ENCODE results near the gene GRP. TPM values are rescaled to one million over a fixed set of nuclear protein-coding genes. Genes with fewer than 3 reads are reported as not detected.
A peak's percentile ranks its signal among the peaks of the same experiment; 100 is the strongest.

GRP gene
- total RNA-seq, 1 experiment from 2014 or later, result not detected

GRCh38 chr18:59268721-59269562, 49.0 kb downstream of the GRP start:
- Histone ChIP-seq H3K27ac (ENCODE audit: low read depth, low read length) (no peak overlapping the region; the same call in 1 of the 2 replicates), H2AFZ (ENCODE audit: low read depth, low read length, poor library complexity, severe bottlenecking) (peak overlapping the region; percentile 88), H4K20me1 (ENCODE audit: insufficient read depth) (no peaks in the 10 kb centered on the region), H3K79me2 (ENCODE audit: insufficient read depth, low read length) (no peaks in the 10 kb centered on the region), H3K9ac (ENCODE audit: low read length) (no peak overlapping the region), H3K4me2 (ENCODE audit: low read length) (peak overlapping the region; percentile 80), H3K4me1 (ENCODE audit: control insufficient read depth in 1 of 2, insufficient read depth in 2 of 2, low read length in 2 of 2) (peaks cover 0 to 7% of the 10 kb centered on the region in 2 experiments; a peak in 2 of 4 replicates), H3K36me3 (ENCODE audit: control insufficient read depth in 1 of 2, insufficient read depth in 2 of 2, low read length in 2 of 2) (no peaks in the 10 kb centered on the region), H3K4me3 (replicated peaks in 1 of 2; ENCODE audit: low read depth in 1 of 2, low read length in 2 of 2) (peak overlapping the region; percentile 40 to 51), H3K27me3 (ENCODE audit: insufficient read depth, low read length) (peaks cover 5% of the 10 kb centered on the region; the same call in 1 of the 2 replicates), H3K9me3 (ENCODE audit: control insufficient read depth in 1 of 2, insufficient read depth in 1 of 2, low read depth in 1 of 2, low read length in 2 of 2) (no peaks in the 10 kb centered on the region), H3K9me2 (ENCODE audit: insufficient read depth) (no peaks in the 10 kb centered on the region)
- intact Hi-C loops (cut with micrococcal nuclease), result no loop called here
- ATAC-seq (peak; percentile 95), DNase-seq (ENCODE audit: low read depth, low spot score) (no peak)
- ChIA-PET RAD21 (ENCODE audit: low non-redundant PET in 1 of 2, low total read pairs in 2 of 2, uncharacterized antibody in 2 of 2, unreplicated experiment in 2 of 2) (no interaction called here), POLR2A (no interaction called here), CTCF (interaction anchor here (1.5 kb wide), 1 partner anchor 20 kb away, joined by 4 read pairs; no protein-coding TSS in a partner anchor)
- no TSS peak for BruUV-seq (replicated peaks)
- peak; percentile 6 to 45 (median 17); a peak in 4 of 6 replicates for TF ChIP-seq CTCF (IDR thresholded peaks at IDR 0.05 in 2 of 3, conservative IDR thresholded peaks at IDR 0.05 in 1 of 3; ENCODE audit: borderline replicate concordance in 1 of 3, insufficient read depth in 1 of 3, low read depth in 2 of 3, low read length in 2 of 3)
- TF ChIP-seq, protein P1, sequence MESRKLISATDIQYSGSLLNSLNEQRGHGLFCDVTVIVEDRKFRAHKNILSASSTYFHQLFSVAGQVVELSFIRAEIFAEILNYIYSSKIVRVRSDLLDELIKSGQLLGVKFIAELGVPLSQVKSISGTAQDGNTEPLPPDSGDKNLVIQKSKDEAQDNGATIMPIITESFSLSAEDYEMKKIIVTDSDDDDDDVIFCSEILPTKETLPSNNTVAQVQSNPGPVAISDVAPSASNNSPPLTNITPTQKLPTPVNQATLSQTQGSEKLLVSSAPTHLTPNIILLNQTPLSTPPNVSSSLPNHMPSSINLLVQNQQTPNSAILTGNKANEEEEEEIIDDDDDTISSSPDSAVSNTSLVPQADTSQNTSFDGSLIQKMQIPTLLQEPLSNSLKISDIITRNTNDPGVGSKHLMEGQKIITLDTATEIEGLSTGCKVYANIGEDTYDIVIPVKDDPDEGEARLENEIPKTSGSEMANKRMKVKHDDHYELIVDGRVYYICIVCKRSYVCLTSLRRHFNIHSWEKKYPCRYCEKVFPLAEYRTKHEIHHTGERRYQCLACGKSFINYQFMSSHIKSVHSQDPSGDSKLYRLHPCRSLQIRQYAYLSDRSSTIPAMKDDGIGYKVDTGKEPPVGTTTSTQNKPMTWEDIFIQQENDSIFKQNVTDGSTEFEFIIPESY (IDR thresholded peaks at IDR 0.05; ENCODE audit: extremely low read depth, insufficient replicate concordance, low read length), result no peak
